Fibroblast of peridontal ligament (primary cell): ENCODE results near the gene CCDC97.
A peak's percentile ranks its signal among the peaks of the same experiment; 100 is the strongest.
"Not testable (repeated sequence)": the region's sequence is repeated elsewhere in the genome, so short reads cannot be mapped to it uniquely, and the experiment has no call there.

Source experiments
- DNase-seq: peaks from one replicate; pipeline ENCODE4 v3.0.0-alpha.2; 2010; ENCODE audit errors: extremely low read depth

CCDC97 gene

DNA sequence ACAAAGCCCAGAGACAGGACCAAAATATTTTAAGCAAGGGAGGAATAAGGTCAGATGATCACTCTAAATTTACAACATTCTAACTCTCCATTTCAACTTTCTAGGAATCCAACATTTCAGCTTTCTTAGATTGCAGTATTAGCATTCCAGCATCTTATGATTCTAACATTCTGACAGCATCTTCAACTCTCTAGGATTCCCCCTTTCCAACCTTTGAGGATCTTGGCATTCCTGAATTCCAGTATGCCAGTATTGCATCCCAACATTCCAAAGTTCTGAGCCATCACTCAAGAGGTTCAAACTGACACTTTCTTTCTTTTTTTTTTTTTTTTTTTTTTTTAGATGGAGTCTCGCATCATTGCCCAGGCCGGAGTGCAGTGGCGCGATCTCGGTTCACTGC lies 30.0 kb downstream of the CCDC97 start:
- DNase-seq = peak; percentile 64

DNA sequence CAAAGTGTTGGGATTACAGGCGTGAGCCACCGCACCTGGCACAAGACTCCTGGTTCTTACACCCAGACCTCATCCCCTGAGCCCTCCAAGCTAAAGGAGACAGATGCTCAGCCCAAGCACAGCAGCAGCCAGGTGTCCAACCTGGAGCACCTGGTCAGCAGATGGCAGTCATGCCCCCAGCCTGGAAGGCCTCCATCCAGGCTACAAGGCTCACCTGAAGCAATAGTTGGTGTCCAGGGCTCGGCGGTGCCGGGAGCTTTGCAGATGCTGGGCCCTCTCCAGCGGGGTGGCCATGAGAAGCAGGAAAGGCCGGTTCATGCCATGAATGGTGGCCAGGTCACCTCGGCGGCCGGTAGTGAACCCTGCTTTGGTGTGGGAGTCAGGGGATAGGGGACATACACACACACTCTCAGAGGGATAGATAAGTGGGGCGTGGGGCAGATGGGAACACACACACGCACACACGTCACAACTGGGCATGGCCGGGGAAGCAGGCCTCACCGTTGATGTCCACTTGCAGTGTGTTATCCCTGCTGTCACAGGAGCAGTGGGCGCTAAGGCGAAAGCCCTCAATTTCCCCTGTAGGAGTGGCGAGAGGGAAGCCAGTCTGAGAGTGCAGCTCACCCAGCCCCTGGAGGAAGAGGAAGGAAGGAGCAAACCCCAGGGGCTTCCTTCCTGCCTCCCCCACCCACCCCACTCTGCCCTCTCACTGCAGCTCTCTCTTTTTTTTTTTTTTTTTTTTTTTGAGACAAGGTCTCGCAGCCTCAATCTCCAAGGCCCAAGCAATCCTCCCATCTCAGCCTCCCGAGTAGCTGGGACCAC lies 31.9 kb downstream of the CCDC97 start:
- DNase-seq = no peak

DNA sequence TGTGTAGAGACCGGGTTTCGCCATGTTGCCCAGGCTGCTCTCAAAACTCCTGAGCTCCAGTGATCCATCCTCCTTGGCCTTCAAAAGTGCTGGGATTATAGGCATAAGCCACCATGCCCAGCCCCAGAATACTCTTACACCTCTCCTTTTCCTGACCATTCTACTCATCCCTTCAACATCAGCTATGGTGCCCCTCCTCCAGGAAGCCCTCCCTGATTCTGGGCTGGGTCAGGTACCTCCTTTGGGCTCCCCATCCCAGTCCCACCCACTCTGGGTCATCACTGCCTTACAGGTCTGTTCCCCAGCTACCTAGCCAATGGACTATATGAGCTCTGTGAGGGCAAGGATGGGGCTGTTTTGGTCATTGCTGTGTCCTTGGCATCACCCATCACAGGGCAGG lies 34.2 kb downstream of the CCDC97 start:
- DNase-seq = no peak

DNA sequence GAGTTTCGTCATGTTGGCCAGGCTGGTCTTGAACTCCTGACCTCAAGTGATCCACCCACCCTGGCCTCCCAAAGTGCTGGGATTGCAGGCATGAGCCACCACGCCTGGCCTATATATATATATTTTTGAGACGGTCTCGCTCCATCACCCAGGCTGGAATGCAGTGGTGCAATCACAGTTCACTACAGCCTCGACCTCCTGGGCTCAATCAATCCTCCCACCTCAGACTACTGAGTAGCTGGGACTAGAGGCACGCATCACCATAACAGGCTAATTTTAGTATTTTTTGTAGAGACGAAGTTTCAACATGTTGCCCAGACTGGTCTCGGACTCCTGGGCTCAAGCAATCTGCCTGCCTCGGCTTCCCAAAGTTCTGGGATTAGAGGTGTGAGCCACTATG lies 36.9 kb downstream of the CCDC97 start:
- DNase-seq = not testable (repeated sequence)

DNA sequence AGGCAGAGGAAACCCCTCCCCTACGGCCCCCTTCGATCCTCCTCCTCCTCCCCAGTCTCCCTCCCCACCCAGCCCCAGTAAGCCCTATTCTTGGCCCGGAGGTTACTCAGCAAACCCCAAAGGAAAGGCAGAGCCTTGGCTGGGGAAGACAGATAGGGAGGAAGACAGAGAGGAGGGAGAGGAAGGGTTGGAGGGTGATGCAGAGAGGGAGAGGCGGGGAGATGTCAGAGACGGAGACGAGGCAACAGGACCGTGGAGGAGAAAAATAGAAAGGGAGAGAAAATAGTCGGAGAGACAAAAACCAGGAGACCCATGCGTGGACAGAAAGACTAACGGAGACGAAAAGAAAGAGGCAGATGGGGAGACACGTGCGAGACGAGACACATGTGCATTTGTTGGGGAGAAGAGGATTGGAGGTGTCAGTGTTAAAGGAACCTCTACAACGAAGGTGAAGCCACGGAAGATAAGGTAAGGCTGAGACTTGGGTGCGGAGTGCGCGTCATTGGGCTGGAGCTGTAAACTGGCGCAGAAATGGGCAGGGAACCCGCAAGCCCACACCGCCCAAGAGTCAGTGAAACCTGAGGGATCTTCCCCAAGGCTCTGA lies 40.9 kb downstream of the CCDC97 start:
- DNase-seq = peak; percentile 16

DNA sequence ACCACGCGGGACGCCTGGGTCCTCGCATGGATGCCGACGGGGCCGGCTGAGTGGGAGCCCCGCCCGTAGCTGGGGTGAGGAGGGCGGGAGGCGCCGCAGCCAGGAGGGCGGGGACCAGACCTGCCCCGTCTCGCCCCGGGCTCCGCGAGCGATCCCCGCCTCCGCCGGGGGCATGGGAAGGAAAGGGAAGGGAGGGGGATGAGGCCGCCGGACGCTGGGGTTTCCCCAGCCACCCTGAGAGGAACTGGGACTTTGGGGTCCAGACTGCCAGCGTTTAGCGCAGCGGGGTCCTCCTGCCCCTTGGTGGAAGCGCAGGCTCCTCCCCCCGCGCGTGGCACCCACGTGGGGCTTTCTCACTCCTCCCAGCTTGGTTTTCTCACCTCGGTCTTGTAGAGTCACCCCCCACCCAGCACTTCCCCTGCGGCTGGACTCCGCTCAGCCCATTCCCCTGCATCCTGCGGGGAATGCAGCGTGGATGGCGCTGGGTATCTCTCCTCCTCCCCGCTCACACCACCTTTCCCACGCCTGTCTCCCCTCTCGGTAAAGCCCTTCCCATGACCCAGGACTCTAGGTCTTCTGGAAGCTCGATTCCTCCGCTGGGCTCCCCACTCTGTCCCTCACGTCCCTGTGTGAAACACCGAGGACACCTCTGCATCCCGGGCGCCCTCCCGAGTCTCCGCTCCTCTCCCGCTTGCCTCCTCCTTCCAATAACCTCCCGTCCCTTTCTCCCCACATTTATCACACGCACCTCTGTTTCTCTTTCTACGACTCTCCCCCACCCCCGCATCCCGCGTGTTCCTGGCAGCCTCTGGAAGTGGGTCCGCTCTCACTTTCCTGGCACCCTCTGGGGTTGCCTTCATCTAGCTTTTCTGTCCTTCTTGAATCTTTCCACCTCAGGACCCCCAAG lies 41.6 kb downstream of the CCDC97 start:
- peak; percentile 38 for DNase-seq

DNA sequence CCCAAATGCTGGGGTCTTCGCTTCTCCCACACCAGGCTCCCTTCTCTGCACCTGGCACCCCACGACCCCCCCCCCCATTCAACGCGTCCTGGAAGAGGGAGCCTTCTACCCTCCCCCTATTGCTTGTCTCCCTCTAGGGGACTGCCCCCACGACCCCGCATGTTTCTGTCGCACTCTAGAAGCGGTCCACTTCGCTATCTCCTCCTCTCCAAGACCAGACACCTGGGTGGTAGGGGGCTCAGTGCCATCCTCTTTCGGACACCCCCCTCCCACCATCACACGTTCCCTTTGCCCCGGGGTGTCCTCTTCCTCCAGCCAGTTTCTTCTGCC lies 42.3 kb downstream of the CCDC97 start:
- DNase-seq = no peak

DNA sequence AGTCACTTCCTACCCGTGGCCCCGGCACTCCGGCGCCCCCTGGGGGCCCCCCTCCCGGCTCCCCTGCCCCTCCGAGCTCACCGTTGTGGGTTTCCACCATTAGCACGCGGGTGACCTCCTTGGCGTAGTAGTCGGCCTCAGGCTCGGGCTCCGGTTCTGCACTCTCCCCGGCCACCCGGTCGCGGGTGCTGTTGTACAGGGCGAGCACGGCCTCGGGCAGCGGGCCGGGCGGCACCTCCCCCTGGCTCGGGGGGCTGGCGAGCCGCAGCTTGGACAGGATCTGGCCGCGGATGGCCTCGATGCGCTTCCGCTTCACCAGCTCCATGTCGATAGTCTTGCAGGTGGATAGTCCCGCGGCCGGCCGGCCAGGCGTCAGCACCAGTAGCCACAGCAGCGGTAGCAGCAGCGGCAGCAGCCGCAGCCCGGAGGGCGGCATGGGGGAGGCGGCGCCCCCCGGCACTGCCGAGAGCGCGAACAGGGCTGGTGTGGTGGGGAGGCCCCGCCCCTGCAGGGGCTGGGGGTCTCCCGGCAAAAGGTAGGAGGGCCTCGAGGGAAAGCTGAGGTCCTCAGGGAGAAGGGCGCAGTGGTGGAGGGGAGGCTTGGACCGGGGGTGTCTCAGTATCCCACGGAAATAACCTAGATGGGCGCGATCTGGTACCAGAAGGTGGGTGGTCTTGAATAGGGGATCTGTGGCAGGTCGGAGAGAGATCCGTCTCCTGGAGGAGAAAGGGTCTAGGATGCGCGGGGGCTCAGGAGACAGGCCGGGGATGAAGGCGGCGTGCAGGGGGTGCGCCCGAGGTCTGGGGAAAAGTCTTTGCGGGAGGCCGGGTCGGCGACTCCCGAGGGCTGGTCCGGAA lies 42.9 kb downstream of the CCDC97 start:
- peak; percentile 35 for DNase-seq

DNA sequence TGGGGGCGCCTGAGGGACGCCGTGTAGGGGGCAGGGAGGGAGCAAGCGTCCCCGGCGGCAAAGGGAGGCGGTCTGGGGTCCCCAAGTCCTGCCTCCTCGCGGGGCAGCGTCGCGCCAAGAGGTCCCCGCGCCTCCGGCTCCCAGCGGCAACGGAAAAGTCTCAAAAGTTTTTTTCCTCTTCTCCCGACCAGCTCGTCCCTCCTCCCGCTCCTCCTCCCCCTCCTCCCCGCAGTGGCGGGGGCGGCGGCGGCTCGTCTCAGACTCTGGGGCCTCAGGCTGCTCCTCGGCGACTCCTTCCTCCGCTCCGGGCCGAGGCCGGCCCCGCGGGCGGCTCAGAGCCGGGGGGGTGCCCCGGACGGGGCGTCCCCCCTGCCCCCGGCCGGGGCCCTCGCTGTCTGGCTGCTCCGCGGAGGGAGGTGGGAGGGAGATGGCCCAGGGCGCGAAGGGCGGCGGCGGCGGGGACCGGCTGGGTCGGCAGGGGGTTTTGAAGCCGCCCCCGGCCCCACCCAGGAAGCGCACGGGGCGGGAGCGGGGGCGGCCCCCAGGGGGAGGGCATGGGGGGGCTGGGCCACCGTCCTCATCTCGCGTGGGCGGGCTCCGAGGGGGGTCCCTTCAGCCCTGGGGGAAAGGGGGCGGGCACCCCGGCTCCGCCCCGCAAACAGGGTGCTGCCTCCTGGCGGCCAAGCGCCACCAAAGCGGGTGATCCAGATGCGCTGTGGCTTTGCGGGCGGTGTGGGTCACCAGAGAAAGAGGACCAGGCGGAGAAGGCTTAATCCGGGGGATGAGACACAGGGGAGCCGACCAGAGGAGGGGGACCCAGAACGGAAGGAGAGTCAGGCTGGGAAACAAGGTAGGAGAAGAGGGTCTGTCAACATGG lies 43.7 kb downstream of the CCDC97 start, which contains the start of gene TGFB1:
TSS of gene TGFB1 (minus strand) at position 457 of the 877 bp plus-strand sequence. CDS start 878 bp downstream, outside the sequence.
- peak; percentile 79 for DNase-seq

DNA sequence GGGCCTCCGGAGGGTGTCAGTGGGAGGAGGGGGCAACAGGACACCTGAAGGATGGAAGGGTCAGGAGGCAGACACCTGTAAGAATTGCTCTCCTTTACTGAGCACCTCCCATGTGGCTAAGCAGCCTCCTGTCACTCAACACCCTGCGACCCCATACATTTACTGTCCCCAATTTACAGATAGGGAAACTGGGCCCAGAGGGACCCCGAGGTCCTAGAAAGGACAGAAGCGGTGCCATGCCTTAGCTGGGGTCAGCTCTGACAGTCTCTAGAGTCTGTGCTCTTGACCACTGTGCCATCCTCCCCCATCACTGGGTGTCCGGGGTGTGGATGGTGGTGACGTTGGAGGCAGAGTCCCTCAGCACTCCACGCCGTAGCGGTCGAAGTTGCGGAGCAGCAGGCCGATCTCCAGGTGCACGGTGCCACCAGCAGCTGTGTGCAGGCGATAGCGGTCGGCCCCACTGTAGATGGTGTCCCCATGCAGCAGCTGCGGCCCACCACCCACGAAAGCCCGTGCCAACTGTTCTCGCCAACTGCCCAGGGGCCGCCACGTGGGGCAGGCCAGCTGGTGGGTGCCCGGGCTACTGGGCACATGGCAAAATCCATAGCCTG lies 44.5 kb downstream of the CCDC97 start:
- no peak for DNase-seq

DNA sequence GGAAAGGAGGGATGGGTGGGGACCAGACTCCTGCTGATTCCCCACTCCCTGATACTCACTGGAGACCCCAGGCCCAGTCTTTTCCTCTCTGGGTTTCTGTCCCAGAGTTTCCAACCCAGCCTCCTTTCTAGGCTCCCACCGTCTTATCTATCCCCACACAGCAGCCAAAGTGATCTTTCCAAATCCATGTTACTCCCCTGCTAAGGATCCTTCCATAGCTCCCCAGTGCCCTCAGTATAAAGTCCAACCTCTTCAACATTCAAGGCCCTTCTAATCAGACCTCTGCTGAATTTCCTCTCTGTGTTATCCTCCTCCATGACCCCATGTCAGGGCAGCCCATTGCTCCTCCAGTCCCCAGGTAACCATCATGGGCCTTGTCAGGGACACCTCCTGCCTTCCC lies 45.1 kb downstream of the CCDC97 start:
- DNase-seq = no peak

DNA sequence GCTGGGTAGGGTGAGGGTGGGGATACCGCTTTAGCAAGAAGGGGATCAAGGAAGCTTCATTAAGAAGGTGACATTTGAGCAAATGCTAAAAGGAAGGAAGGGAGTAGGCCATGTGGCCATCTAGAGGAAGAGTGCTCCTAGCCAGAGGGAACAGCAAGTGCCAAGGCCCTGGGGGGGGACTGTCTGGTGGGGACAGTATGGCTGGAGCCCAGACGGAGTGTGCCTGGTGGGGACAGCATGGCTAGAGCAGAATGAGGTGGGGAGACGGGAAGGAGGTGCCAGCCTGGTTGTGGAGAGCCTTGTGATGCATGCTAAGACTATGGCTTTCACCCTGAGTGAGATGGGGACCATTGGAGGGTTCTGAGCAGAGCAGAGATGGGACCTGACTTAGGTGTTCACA lies 45.8 kb downstream of the CCDC97 start:
- DNase-seq = no peak

DNA sequence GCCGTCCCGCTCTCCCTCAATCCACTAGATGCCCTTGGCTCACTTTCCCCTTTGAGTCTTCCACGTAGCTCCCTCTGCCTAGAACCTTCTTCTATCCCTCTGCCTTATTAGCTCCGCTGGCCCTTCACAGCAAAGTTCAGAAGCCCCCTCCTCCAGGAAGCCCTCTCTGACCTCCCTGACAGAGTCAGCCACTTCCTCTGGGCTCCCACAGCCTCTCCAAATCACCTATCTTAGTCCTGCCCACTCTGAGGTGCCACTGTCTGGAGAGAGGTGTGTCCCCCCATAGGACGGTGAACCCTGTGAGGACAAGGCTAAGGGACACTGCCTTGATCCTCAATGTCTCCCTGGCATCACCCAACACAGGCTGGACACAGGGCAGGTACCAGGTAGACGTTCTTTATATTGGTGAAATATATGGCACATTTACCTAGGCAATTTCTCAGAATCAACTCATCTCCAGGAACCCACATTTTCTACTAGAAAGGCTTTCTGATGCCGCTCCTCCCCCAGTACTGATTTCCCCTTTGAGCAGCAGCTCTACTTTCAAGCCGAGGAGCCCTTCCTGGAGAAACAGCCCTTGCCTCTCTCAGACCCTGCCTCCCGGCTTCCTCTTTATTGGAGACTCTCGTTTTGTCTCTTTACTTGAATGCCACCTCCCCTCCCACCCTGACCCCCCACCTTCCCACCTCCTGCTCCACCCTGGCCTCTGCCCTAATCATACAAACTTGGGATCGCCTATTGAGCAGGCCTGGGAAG lies 47.2 kb downstream of the CCDC97 start:
- no peak for DNase-seq

DNA sequence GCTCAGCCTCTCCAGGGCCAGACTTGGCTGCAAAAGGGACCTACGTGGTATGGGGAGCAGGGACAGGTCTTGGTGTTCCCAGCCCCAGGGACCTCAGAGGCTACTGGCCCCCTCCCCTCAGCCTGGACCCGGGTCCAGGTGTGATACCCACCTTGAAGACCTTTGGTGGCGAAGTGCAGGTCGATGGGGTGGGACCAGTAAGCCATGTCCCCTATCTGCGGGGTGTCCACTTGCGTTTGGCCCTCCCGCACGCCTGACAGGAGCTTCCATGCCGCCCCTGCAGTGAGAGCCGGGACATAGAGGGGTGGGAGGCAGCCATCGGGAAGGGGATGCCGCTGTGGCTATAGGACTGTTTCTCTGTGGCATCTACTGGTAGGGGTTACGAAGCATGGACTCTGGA lies 47.8 kb downstream of the CCDC97 start:
- no peak for DNase-seq

DNA sequence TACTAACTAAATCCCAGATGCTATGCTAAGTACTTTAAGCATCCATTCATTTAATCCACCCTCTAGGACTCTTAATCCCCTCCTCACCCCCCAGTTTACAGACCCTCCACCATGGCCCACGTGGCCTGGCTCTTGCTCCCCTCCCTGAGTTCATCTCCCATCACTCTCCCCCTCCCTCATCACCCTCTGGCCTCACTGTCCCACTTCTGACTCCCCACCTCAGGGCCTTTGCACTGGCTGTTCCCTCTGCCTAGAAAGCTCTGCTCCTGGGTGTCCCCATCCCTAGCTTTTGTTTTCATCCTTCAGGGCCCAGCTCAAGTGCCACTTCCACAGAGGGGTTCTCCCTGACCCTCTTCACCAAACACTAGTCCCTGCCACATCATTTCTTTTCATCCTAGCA lies 49.8 kb downstream of the CCDC97 start:
- no peak for DNase-seq

DNA sequence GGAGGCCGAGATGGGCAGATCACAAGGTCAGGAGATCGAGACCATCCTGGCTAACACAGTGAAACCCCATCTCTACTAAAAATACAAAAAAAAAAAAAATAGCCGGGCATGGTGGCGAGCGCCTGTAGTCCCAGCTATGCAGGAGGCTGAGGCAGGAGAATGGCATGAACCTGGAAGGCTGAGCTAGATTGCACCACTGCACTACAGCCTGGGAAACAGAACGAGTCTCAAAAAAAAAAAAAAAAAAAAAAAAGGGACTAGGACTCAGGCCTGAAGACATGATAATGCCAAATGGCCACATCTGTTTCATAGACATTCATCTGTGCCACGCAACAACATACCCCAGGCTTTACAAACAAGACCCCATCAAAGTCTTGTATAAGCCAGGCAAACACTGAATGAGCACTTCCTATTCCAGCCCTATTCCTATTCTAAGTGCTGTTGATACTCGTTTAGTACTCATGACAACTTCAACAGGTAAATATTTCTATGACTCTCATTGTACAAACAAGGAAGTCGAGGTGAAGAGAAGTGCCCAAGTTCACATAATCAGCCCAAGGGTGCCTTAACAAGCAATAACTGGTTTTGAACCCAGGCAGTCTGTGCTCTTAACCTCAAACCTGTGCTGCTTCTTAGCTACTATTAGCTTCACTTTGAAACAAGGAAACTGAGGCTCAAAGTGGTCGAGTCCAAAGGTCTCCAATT lies 52.3 kb downstream of the CCDC97 start:
- no peak for DNase-seq

DNA sequence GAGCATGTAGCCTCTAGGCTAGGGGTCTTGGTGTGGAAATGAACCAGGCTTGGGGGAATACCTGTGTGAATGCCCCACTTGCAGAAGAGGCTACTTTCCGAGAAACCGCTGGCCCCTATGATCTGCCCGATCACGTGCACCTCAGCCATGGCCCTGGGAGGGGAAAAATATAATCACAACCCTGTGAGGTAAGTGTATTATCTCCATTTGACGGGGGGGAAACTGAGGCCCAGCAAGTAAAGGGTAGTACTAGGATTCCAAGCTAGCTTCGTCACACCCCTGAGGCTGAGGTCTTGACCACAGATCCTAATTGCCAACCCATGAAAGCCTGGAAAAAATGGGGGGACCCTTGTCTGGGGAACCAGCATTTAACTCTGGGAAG lies 53.4 kb downstream of the CCDC97 start:
- no peak for DNase-seq

DNA sequence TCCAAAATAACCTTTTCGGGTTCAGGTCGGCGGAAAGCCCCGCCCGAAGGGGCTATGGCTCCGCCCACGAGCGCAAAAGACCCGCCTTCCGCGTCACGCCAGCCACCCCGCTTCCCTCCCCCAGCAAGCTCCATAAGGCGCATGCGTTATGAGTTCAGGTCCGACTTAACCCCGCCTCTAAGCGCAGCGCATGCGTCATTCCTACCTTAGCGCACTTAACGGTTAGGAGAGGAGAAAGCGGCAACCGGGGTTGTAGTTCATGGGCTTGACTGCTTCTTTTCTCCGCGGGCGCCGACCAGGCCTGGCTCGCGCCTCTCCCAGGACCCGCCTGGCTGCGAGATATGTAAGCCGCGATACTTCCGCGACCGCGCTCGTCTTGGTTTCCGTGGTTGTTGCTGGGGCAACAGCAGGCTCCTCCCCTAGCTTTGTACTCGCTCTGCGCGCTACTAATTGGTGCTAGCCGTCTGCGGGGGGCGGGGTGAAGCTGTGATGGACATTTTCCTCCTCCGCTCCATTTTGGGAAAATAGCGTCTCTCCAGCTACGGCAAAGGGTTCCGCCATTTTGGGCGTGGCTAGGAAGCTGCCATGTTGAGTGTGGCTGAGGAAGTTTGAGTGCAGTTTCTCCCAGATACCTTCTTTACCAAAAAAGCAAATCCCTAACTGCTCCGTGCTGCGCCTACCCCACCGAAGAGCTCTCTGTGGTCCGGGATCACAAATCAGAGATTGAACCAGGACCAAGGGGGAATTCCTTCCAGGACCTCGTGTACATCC lies 54.0 kb downstream of the CCDC97 start, which contains the start of gene B9D2:
TSS of gene B9D2 (minus strand) at position 397 of the 771 bp plus-strand sequence. CDS start 630 bp downstream, outside the sequence.
- peak; percentile 99 for DNase-seq
